IMR-90 (cell line): ENCODE measurements around the gene ABTB1.

Experiments used
- CHD1 ChIP-seq: IDR thresholded peaks from 2 replicates; pipeline ENCODE4 v1.6.1; 2012; ENCODE audit warnings: low read depth, low read length, improper control_type of control experiment
- FOS ChIP-seq: fragments of 150-350 bp; IDR thresholded peaks from 2 replicates; pipeline ENCODE4 v1.6.1; 2016; ENCODE audit warnings: low read depth, low read length
- MXI1 ChIP-seq: IDR thresholded peaks from 2 replicates; pipeline ENCODE4 v1.6.1; 2012; ENCODE audit warnings: low read depth, mild to moderate bottlenecking, low read length, moderate library complexity, borderline replicate concordance
- POLR2A ChIP-seq: IDR thresholded peaks from 2 replicates; pipeline ENCODE4 v1.6.1; 2012; ENCODE audit warnings: mild to moderate bottlenecking, low read depth, low read length
- RAD21 ChIP-seq: IDR thresholded peaks from 2 replicates; pipeline ENCODE4 v1.6.1; 2012; ENCODE audit warnings: low read length, improper control_type of control experiment
- RCOR1 ChIP-seq: IDR thresholded peaks from 2 replicates; pipeline ENCODE4 v1.6.1; 2012; ENCODE audit warnings: mild to moderate bottlenecking, low read length, improper control_type of control experiment; ENCODE audit not compliant: insufficient replicate concordance
- RFX5 ChIP-seq: IDR thresholded peaks from 2 replicates; pipeline ENCODE4 v1.8.0; 2012; ENCODE audit warnings: low read depth, mild to moderate bottlenecking, low read length, moderate library complexity
- USF2 ChIP-seq: fragments of 150-350 bp; IDR thresholded peaks from 2 replicates; pipeline ENCODE4 v1.6.1; 2017; ENCODE audit warnings: mild to moderate bottlenecking, antibody characterized with exemption, low read length, low read depth
- TF ChIP-seq, protein P1 (sequence below): conservative IDR thresholded peaks from 2 replicates; pipeline ENCODE4 v1.5.1; 2012; ENCODE audit warnings: mild to moderate bottlenecking, low read depth, low read length, improper control_type of control experiment

DNA sequence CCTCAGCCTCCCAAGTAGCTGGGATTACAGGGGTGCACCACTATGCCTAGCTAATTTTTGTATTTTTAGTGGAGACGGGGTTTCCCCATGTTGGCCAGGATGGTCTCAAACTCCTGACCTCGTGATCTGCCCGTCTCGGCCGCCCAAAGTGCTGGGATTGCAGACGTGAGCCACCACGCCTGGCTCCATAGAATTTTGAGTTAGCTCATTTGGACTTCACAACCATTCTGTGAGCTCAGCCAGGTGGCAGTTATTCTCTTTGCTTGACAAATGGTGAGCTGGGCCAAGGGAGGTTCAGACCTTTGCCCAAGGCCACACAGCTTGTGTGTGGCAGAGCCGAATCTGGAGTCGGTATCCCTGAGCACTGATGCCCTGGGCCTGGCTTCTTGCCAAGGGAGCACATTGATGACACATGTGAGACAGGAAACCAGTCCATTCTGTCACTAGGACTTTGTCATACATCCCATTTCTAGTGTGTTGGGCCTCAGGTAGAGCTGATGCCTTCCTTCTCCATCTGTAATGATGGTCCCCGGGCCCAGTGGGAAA, 26.2 kb upstream of the ABTB1 start:
- TF ChIP-seq RAD21 (no peak), POLR2A (no peak), RCOR1 (no peak), RFX5 (no peak), CHD1 (no peak), USF2 (no peak), MXI1 (no peak), FOS (no peak)
- TF ChIP-seq, protein P1, sequence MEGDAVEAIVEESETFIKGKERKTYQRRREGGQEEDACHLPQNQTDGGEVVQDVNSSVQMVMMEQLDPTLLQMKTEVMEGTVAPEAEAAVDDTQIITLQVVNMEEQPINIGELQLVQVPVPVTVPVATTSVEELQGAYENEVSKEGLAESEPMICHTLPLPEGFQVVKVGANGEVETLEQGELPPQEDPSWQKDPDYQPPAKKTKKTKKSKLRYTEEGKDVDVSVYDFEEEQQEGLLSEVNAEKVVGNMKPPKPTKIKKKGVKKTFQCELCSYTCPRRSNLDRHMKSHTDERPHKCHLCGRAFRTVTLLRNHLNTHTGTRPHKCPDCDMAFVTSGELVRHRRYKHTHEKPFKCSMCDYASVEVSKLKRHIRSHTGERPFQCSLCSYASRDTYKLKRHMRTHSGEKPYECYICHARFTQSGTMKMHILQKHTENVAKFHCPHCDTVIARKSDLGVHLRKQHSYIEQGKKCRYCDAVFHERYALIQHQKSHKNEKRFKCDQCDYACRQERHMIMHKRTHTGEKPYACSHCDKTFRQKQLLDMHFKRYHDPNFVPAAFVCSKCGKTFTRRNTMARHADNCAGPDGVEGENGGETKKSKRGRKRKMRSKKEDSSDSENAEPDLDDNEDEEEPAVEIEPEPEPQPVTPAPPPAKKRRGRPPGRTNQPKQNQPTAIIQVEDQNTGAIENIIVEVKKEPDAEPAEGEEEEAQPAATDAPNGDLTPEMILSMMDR: no peak
